Measurements from ENCODE around the gene RCOR3.

DNA sequence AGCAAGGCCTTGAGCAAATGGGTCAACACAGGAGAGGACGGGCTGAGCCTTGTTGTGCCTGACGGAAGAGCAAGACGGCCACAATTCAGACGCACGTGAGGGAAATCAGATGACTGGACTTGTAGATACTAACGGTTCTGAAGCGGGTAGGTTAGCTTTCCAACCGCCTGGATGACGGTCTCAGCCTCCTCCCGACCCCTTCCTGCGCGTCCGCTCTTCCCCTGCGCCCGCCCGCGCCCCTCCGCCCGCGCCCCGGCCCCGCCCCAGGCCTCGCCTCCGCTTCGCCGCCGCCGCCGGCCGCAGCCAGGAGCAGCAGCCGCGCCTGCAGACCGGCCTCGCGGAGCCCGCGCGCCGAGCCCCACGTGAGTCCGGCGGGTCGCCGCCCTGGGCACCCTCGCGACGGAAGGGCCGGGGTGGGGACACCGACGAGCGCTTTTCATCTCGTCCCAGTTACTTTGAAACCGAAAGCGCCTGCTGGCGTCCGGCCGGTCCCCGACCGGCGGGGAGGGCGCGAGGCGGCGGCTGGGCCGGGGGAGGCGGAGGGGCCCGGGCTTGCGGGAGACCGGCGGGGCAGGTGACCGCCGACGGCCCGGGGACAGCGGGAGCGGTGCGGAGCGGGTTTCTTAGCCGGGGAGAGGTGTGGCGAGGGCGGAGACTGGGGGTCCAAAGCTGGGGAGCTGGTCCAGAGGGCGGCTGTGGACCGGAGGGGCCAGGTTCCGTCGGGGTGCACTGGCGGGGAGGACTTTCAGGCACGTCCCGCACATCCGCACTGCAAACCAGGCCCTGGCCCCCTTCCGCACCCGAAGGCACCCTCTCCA is 67.6 kb downstream of the RCOR3 start, which contains the start of gene TRAF5:
- TF ChIP-seq CTCF (conservative IDR thresholded peaks at IDR 0.05) (no peak), ZFX (IDR thresholded peaks at IDR 0.05) (peak; percentile 76)

All from C4-2B (cell line).